SK-N-SH treated with all-trans-retinoic acid at 6 μM for 48 hours (cell line): ENCODE results near the gene NCF2.

Experiments
- CREB5 ChIP-seq: fragments of 250-450 bp; sonication (Bioruptor Pico); IDR thresholded peaks from 2 replicates; pipeline ENCODE4 v1.5.1; 2020; ENCODE audit warnings: low read depth, mild to moderate bottlenecking, moderate library complexity
- CSDC2 ChIP-seq: fragments of 250-450 bp; sonication (Bioruptor Pico); IDR thresholded peaks from 2 replicates; pipeline ENCODE4 v1.5.0; 2020; ENCODE audit warnings: mild to moderate bottlenecking, moderate library complexity
- ESRRG ChIP-seq: fragments of 250-450 bp; sonication (Bioruptor Pico); IDR thresholded peaks from 2 replicates; pipeline ENCODE4 v1.6.1; 2021; ENCODE audit warnings: mild to moderate bottlenecking
- GLIS3 ChIP-seq: fragments of 250-450 bp; sonication (Bioruptor Pico); IDR thresholded peaks from 2 replicates; pipeline ENCODE4 v1.5.0; 2020; ENCODE audit warnings: mild to moderate bottlenecking, moderate library complexity
- POU6F1 ChIP-seq: fragments of 250-450 bp; sonication (Bioruptor Pico); IDR thresholded peaks from 2 replicates; pipeline ENCODE4 v1.8.0; 2021; ENCODE audit warnings: low read depth, mild to moderate bottlenecking, moderate library complexity, borderline replicate concordance
- RARB ChIP-seq: fragments of 250-450 bp; sonication (Bioruptor Pico); IDR thresholded peaks from 2 replicates; pipeline ENCODE4 v1.8.0; 2021; ENCODE audit warnings: mild to moderate bottlenecking, moderate library complexity
- SNAI2 ChIP-seq: fragments of 250-450 bp; sonication (Bioruptor Pico); IDR thresholded peaks from 2 replicates; pipeline ENCODE4 v1.5.0; 2020; ENCODE audit warnings: mild to moderate bottlenecking, moderate library complexity
- TSHZ2 ChIP-seq: fragments of 250-450 bp; sonication (Bioruptor Pico); IDR thresholded peaks from 2 replicates; pipeline ENCODE4 v1.5.0; 2020; ENCODE audit warnings: mild to moderate bottlenecking, moderate library complexity
- ZFP30 ChIP-seq: fragments of 450-650 bp; formaldehyde crosslinking; IDR thresholded peaks from 2 replicates; pipeline ENCODE4 v1.5.0; 2022; ENCODE audit warnings: mild to moderate bottlenecking, moderate library complexity
- ZNF70 ChIP-seq: fragments of 450-650 bp; formaldehyde crosslinking; IDR thresholded peaks from 2 replicates; pipeline ENCODE4 v1.5.0; 2020; ENCODE audit warnings: mild to moderate bottlenecking, moderate library complexity
- TF ChIP-seq, protein P1 (sequence below): fragments of 250-450 bp; sonication (Bioruptor Pico); IDR thresholded peaks from 2 replicates; pipeline ENCODE4 v1.8.0; 2020; ENCODE audit warnings: mild to moderate bottlenecking, moderate library complexity, borderline replicate concordance

DNA sequence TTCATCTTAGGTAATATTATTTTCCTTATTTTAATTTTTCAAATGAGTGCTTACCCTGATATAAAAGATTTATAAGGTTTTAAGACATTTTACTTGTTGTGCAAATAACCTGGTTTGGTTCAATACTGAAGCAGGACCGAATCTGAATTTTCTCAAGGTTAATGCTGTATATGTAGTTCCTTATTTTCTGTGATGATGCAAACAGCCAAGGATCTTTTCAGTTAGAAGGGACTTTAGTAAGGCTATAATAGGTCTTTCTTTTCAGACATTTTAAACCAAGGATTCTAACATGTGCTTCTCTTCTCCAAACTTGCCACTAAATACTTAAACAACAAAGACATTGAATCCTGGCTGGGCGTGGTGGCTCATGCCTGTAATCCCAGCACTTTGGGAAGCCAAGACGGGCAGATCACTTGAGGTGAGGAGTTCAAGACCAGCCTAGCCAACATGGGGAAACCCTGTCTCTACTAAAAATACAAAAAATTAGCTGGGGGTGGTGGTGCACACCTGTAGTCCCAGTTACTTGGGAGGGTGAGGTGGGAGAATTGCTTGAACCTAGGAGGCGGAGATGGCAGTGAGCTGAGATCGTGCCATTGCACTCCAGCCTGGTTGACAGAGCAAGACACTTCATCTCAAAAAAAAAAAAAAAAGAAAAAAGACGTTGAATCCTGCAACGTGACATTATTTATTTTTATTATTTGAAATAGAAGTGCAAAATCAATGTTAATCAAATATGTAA lies 48.6 kb upstream of the NCF2 start:
- TF ChIP-seq ZNF70 (CRISPR knock-in tag): no peak
- no peak for TF ChIP-seq TSHZ2 (CRISPR knock-in tag)
- TF ChIP-seq CSDC2 (CRISPR knock-in tag): no peak
- TF ChIP-seq ESRRG (CRISPR knock-in tag): no peak
- TF ChIP-seq SNAI2: no peak
- no peak for TF ChIP-seq POU6F1 (CRISPR knock-in tag)
- TF ChIP-seq CREB5 (CRISPR knock-in tag): no peak
- TF ChIP-seq, protein P1, sequence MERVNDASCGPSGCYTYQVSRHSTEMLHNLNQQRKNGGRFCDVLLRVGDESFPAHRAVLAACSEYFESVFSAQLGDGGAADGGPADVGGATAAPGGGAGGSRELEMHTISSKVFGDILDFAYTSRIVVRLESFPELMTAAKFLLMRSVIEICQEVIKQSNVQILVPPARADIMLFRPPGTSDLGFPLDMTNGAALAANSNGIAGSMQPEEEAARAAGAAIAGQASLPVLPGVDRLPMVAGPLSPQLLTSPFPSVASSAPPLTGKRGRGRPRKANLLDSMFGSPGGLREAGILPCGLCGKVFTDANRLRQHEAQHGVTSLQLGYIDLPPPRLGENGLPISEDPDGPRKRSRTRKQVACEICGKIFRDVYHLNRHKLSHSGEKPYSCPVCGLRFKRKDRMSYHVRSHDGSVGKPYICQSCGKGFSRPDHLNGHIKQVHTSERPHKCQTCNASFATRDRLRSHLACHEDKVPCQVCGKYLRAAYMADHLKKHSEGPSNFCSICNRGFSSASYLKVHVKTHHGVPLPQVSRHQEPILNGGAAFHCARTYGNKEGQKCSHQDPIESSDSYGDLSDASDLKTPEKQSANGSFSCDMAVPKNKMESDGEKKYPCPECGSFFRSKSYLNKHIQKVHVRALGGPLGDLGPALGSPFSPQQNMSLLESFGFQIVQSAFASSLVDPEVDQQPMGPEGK (CRISPR knock-in tag): no peak
- no peak for TF ChIP-seq GLIS3 (CRISPR knock-in tag)
- no peak for TF ChIP-seq RARB (CRISPR knock-in tag)
- TF ChIP-seq ZFP30 (CRISPR knock-in tag): no peak
